Naive thymus-derived CD4-positive, alpha-beta T cell (primary cell): ENCODE measurements around the gene FMNL2. TPM values are rescaled to one million over a fixed set of nuclear protein-coding genes. Genes with fewer than 3 reads are reported as not detected.

Source experiments
- ATAC-seq: fragments of 150-1000 bp; cut with Tn5 transposase; 2 replicates; pipeline ENCODE4 v1.10.0; 2021; ENCODE audit warnings: mild to moderate bottlenecking, moderate library complexity
- CTCF ChIA-PET: fragments of 350-600 bp; sonication (Branson Sonifier 250); formaldehyde crosslinking; loops from one replicate; lab custom pipeline; 2021; ENCODE audit warnings: antibody characterized with exemption; lab: Charles Lee
- POLR2A ChIA-PET: fragments of 350-600 bp; sonication (Branson Sonifier 250); formaldehyde crosslinking; loops from one replicate; lab custom pipeline; 2021; ENCODE audit warnings: antibody characterized with exemption, inconsistent platforms; lab: Charles Lee
- DNase-seq, 9 donors: peaks; one replicate each; pipeline versions ENCODE4 v3.0.0 to v3.0.0-alpha.2; 2020 to 2022; ENCODE audit warnings: mixed read lengths in 1 of 9
- H3K27ac ChIP-seq: one replicate; pipeline ENCODE4 v1.7.0; 2013; ENCODE audit warnings: mild to moderate bottlenecking, low read depth, low read length, moderate library complexity
- H3K27me3 ChIP-seq, 2 donors: one replicate each; pipeline ENCODE4 v1.7.0; 2013; ENCODE audit warnings: low read length in 2 of 2, mild to moderate bottlenecking in 2 of 2, moderate library complexity in 2 of 2; ENCODE audit not compliant: control insufficient read depth in 2 of 2, insufficient read depth in 2 of 2
- H3K36me3 ChIP-seq, 3 experiments: 1 replicate in 2 of 3; 2 replicates in 1 of 3; pipeline ENCODE4 v1.7.0; 2013; ENCODE audit warnings: low read length in 3 of 3, mild to moderate bottlenecking in 3 of 3, moderate library complexity in 1 of 3; ENCODE audit not compliant: insufficient read depth in 3 of 3, control insufficient read depth in 2 of 3
- H3K4me1 ChIP-seq, 2 donors: one replicate each; pipeline ENCODE4 v1.7.0; 2013; ENCODE audit warnings: low read length in 2 of 2, mild to moderate bottlenecking in 2 of 2, moderate library complexity in 1 of 2; ENCODE audit not compliant: control insufficient read depth in 2 of 2, insufficient read depth in 2 of 2
- H3K4me3 ChIP-seq: 2 replicates; pipeline ENCODE4 v1.7.0; 2013; ENCODE audit warnings: mild to moderate bottlenecking, low read length
- H3K9me3 ChIP-seq, 3 experiments: 1 replicate in 2 of 3; 2 replicates in 1 of 3; pipeline ENCODE4 v1.7.0; 2013; ENCODE audit warnings: low read length in 3 of 3; ENCODE audit not compliant: control insufficient read depth in 2 of 3
- H3K27ac Mint-ChIP-seq, 9 donors: one replicate each; pipeline ENCODE4 v1.8.0; 2020 to 2022; ENCODE audit warnings: mixed read lengths in 9 of 9, mild to moderate bottlenecking in 8 of 9, moderate library complexity in 5 of 9, inconsistent platforms in 2 of 9
- H3K27me3 Mint-ChIP-seq, 5 donors: one replicate each; pipeline ENCODE4 v1.8.0; 2021 to 2022; ENCODE audit warnings: mixed read lengths in 5 of 5, mild to moderate bottlenecking in 1 of 5
- H3K36me3 Mint-ChIP-seq, 5 donors: one replicate each; pipeline ENCODE4 v1.8.0; 2020 to 2022; ENCODE audit warnings: mixed read lengths in 5 of 5, mild to moderate bottlenecking in 3 of 5, inconsistent platforms in 1 of 5
- H3K4me1 Mint-ChIP-seq, 7 donors: one replicate each; pipeline ENCODE4 v1.8.0; 2020 to 2022; ENCODE audit warnings: mixed read lengths in 7 of 7, mild to moderate bottlenecking in 3 of 7, inconsistent platforms in 1 of 7
- H3K4me3 Mint-ChIP-seq, 10 donors: one replicate each; pipeline ENCODE4 v1.8.0; 2020 to 2022; ENCODE audit warnings: mild to moderate bottlenecking in 10 of 10, mixed read lengths in 10 of 10, moderate library complexity in 6 of 10, inconsistent platforms in 2 of 10
- H3K9me3 Mint-ChIP-seq, 11 donors: one replicate each; pipeline ENCODE4 v1.8.0; 2020 to 2022; ENCODE audit warnings: mixed read lengths in 11 of 11, mild to moderate bottlenecking in 4 of 11, inconsistent platforms in 1 of 11, moderate library complexity in 1 of 11
- intact Hi-C, 2 donors: fragments of 100-400 bp; cut with micrococcal nuclease; formaldehyde crosslinking; loops; one replicate each; pipeline ENCODE4 v1.15.1; 2023
- polyA plus RNA-seq, 2 donors: library from polyadenylated mRNA; unstranded; fragments of 300-500 nt; fragmentation: Illumina TruSeq; gene quantifications; one replicate each; pipeline ENCODE4 v1.2.3, GENCODE V29; 2021
- total RNA-seq, 6 experiments: library from RNA in 5 of 6; stranded (reverse) in 5 of 6; gene quantifications; 1 replicate in 5 of 6; 2 replicates in 1 of 6; pipeline ENCODE4 v1.2.3 and lab custom pipeline; 2021 to 2026

FMNL2 gene
- total and polyA plus RNA-seq, 7 experiments from 2014 or later: 0.16 to 2.7 (median 1.2) TPM

DNA sequence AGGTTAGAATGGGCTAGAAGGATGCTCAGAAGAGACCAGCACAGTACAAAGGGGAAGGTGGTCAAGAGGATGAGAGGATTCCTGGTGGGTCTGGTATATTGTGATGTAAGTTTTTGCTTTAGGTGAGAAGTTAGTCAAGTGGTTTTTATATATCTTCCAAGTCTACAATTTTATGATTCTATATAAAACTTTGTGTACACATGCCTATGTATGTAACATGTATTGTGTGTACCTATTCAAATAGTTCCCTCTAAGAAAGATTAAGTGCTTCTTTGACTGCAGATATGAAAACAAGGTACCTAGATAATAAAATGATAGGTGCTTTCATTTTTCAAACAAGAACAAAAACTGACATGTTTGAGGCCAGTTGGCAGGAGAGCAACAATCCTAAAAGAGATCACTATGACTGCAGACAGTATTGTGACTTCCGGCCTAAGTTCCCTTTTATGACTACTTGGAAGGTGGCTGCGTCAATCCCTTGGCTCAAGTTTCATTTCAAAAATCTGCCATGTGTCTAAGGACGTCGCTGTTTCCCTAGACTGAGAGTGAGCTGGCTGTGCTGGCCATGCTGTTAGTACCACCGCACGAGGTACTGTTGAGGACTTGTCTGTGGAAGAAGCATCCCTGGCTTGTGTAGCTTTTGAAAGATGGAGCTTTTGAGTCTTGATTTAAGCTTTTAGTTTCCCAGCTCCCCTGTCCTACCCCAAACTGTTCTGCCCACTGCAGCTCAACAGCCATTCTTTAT is 259.2 kb downstream of the FMNL2 start:
- Histone ChIP-seq H3K4me1 (no peaks in the 10 kb centered on the region), H3K27ac (no peak overlapping the region), H3K36me3 (no peaks in the 10 kb centered on the region), H3K9me3 (no peaks in the 10 kb centered on the region), H3K27me3 (no peaks in the 10 kb centered on the region), H3K4me3 (no peak overlapping the region)
- H3K27me3 Mint-ChIP-seq: no peaks in the 10 kb centered on the region
- peak; percentile 87 for ATAC-seq
- peak overlapping the region in 2 of 10 donors; percentile 4 to 10 for H3K4me3 Mint-ChIP-seq
- peak overlapping the region in 3 of 9 donors; percentile 7 to 16 (median 9) for H3K27ac Mint-ChIP-seq
- intact Hi-C loops: no loop called here
- H3K36me3 Mint-ChIP-seq: no peaks in the 10 kb centered on the region
- ChIA-PET POLR2A (no interaction called here), CTCF (no interaction called here)
- H3K9me3 Mint-ChIP-seq: peaks cover 0 to 4% (median 0%) of the 10 kb centered on the region in 11 donors
- peak in 2 of 9 donors; percentile 2 to 7 for DNase-seq
- H3K4me1 Mint-ChIP-seq: peaks cover 0 to 10% (median 6%) of the 10 kb centered on the region in 7 donors

DNA sequence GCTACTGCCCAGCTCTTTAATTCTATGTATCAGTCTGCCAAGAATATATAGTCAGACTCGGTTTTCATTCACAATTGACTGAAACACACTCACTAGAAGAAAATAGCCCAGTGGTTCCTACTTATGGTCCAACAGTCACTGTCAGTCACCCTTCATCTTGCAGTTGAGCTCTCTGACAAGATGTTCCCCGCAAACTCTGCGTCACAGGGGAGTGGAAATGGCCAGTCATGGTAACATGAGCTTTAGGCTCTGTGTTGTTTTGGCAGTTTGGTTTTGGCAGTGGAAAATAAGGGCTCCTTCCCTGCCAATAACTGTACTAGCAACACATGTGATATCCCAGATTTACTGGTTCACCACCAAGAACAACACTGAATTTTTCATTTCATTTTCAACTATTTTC is 259.8 kb downstream of the FMNL2 start:
- Mint-ChIP-seq H3K36me3 (no peaks in the 10 kb centered on the region), H3K4me3 (peak overlapping the region in 1 of 10 donors; percentile 10), H3K27ac (no peak overlapping the region), H3K4me1 (peaks cover 0 to 10% (median 6%) of the 10 kb centered on the region in 7 donors), H3K9me3 (peaks cover 0 to 4% (median 0%) of the 10 kb centered on the region in 11 donors), H3K27me3 (no peaks in the 10 kb centered on the region)
- ATAC-seq (no peak), DNase-seq (no peak)
- Histone ChIP-seq H3K27me3 (no peaks in the 10 kb centered on the region), H3K4me1 (no peaks in the 10 kb centered on the region), H3K36me3 (no peaks in the 10 kb centered on the region), H3K27ac (no peak overlapping the region), H3K4me3 (no peak overlapping the region), H3K9me3 (no peaks in the 10 kb centered on the region)
- ChIA-PET CTCF (no interaction called here), POLR2A (no interaction called here)
- intact Hi-C loops: no loop called here

DNA sequence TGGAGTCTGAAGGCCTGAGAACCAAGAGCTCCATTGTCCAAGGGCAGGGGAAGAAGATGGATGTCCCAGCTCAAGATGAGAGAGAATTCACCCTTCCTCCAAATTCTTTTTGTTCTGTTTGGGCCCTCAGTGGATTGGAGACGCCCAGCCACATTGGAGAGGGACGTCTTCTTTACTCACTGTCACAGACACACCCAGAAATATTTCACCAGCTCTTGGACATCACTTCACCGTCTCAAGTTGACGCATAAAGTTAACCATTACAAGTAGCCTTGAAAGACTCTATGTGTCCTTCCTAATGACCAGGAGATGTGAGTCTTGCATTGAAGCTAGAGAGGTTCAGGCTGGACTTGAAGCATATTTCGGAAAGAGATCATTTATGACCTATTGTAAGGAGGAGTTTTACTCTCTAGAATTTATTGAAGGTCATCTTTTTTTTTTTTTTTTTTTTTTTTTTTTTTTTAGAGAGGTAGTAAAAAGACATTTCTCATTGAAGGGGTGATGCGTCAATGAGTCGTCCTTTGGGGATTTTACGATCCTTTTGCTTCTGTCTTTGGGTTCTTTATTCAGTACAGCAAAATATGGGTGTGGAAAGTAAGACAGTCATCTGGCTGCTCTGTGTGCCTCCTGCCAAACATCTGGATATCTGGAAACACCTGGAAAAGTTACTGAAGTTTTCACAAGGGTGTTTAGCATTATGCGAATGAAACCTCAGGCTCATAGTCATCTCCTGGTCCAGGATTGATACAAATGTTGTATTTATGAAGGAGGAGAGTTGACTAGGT is 264.2 kb downstream of the FMNL2 start:
- ChIA-PET CTCF (no interaction called here), POLR2A (no interaction called here)
- Histone ChIP-seq H3K27me3 (no peaks in the 10 kb centered on the region), H3K4me1 (no peaks in the 10 kb centered on the region), H3K27ac (no peak overlapping the region), H3K36me3 (no peaks in the 10 kb centered on the region), H3K9me3 (no peaks in the 10 kb centered on the region), H3K4me3 (no peak overlapping the region)
- intact Hi-C loops: no loop called here
- ATAC-seq (no peak), DNase-seq (no peak)
- H3K27me3 Mint-ChIP-seq: no peaks in the 10 kb centered on the region
- H3K27ac Mint-ChIP-seq: no peak overlapping the region
- H3K4me1 Mint-ChIP-seq: peaks cover 0 to 10% (median 4%) of the 10 kb centered on the region in 7 donors
- H3K9me3 Mint-ChIP-seq: peaks cover 0 to 4% (median 0%) of the 10 kb centered on the region in 11 donors
- no peaks in the 10 kb centered on the region for H3K36me3 Mint-ChIP-seq
- no peak overlapping the region for H3K4me3 Mint-ChIP-seq

DNA sequence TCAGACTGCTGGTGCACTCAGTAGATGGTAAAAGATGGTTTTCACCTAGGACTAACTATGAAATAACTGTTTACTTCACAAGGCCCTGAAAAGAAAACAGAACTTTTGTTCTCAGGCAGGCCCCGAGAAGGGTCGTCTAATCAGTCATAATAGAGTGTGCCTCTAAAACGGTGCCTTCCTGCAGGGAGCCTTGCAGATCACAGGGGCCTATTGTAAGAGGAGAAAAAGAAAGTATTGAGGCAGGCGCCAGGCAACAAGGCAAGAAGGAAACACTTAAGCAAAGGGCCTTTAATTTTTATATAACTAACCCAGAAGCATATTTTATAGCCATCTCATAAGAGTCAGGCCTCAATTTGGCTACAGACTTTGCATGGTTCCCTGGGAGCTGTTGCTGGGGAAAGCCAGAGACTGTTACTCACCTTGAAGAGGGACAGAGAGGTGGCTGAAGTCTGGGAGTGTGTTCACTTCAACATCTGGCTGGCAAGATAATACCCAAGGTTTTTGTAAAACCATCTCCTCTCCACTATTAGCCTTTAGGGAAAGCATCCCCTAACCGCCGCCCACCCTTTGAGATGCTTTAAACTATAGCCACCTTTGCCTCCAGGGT is 265.2 kb downstream of the FMNL2 start:
- Mint-ChIP-seq H3K4me3 (no peak overlapping the region), H3K36me3 (no peaks in the 10 kb centered on the region), H3K4me1 (peaks cover 0 to 5% (median 0%) of the 10 kb centered on the region in 7 donors), H3K27me3 (no peaks in the 10 kb centered on the region), H3K9me3 (peaks cover 0 to 4% (median 0%) of the 10 kb centered on the region in 11 donors), H3K27ac (no peak overlapping the region)
- Histone ChIP-seq H3K36me3 (no peaks in the 10 kb centered on the region), H3K9me3 (no peaks in the 10 kb centered on the region), H3K4me3 (no peak overlapping the region), H3K27me3 (no peaks in the 10 kb centered on the region), H3K27ac (no peak overlapping the region), H3K4me1 (no peaks in the 10 kb centered on the region)
- DNase-seq: no peak
- CTCF ChIA-PET: no interaction called here
- ATAC-seq: no peak
- intact Hi-C loops: no loop called here
- POLR2A ChIA-PET: no interaction called here

DNA sequence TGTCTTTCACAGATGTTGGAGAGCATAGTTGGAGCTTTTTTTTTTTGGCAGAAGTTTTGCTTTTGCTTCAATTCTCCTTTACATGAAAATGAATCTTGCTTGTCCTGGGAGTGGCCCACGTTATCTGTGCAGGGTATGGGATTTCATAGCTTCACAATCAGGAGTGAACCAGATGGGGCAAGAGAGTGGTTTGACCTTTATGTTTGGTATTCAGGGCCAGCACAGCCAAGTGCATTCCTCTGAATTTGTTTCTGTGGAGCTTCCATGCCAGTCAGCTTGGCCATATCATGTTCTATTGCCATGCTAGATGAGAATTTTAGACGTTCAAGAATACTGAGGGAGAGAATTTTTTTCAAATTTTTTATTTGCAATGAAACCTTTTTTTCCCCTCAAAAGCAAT is 265.7 kb downstream of the FMNL2 start:
- H3K36me3 ChIP-seq: no peaks in the 10 kb centered on the region
- no peak for DNase-seq
- peaks cover 0 to 5% (median 0%) of the 10 kb centered on the region in 7 donors for H3K4me1 Mint-ChIP-seq
- ChIA-PET POLR2A (no interaction called here), CTCF (no interaction called here)
- no peaks in the 10 kb centered on the region for H3K27me3 ChIP-seq
- no peak overlapping the region for H3K4me3 Mint-ChIP-seq
- peaks cover 0 to 4% (median 0%) of the 10 kb centered on the region in 11 donors for H3K9me3 Mint-ChIP-seq
- H3K4me1 ChIP-seq: no peaks in the 10 kb centered on the region
- H3K27me3 Mint-ChIP-seq: no peaks in the 10 kb centered on the region
- ATAC-seq: no peak
- no peak overlapping the region for H3K4me3 ChIP-seq
- H3K27ac Mint-ChIP-seq: peak overlapping the region in 1 of 9 donors; percentile 13
- no peaks in the 10 kb centered on the region for H3K9me3 ChIP-seq
- no peak overlapping the region for H3K27ac ChIP-seq
- no peaks in the 10 kb centered on the region for H3K36me3 Mint-ChIP-seq
- intact Hi-C loops: no loop called here

DNA sequence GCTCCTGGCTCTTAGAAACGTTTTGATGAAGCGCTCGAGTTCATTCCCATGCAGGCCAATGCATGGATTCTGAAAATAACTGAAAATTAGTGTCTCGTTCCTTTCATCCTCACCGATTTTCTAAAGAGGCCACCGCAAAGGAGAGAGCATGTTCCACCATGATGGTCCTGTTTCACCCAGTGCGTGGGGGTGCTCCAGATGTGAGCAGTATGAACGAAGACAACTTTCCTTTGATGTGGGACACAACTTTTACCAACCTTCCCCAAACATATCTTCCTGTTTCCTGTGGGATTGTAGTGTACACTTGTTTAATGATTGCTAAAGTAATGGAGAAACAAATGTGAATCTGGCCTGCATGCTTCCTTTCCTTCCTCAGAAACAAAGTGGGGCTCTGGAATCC is 267.8 kb downstream of the FMNL2 start:
- CTCF ChIA-PET: no interaction called here
- DNase-seq: no peak
- no peak overlapping the region for H3K27ac ChIP-seq
- peaks cover 0 to 3% (median 0%) of the 10 kb centered on the region in 11 donors for H3K9me3 Mint-ChIP-seq
- no peaks in the 10 kb centered on the region for H3K36me3 ChIP-seq
- H3K4me3 Mint-ChIP-seq: no peak overlapping the region
- no peaks in the 10 kb centered on the region for H3K4me1 ChIP-seq
- H3K36me3 Mint-ChIP-seq: no peaks in the 10 kb centered on the region
- no peaks in the 10 kb centered on the region for H3K27me3 Mint-ChIP-seq
- POLR2A ChIA-PET: no interaction called here
- H3K4me3 ChIP-seq: no peak overlapping the region
- intact Hi-C loops: no loop called here
- no peak overlapping the region for H3K27ac Mint-ChIP-seq
- no peaks in the 10 kb centered on the region for H3K9me3 ChIP-seq
- no peaks in the 10 kb centered on the region for H3K27me3 ChIP-seq
- ATAC-seq: no peak
- peaks cover 0 to 5% (median 0%) of the 10 kb centered on the region in 7 donors for H3K4me1 Mint-ChIP-seq
